ENCODE measurements around the gene U2AF2.
A peak's percentile ranks its signal among the peaks of the same experiment; 100 is the strongest.

U2AF2 gene

GRCh38 chr19:55677572-55678028 is 22.8 kb downstream of the U2AF2 start:
- DNase-seq = no peak

- DNase-seq = no peak
Observed at GRCh38 chr19:55678121-55678671, 23.4 kb downstream of the U2AF2 start.

- DNase-seq = peak in 1 of 2 experiments; percentile 35
Observed at GRCh38 chr19:55679343-55680257, 24.8 kb downstream of the U2AF2 start.

- DNase-seq = no peak
Observed at GRCh38 chr19:55680339-55681130, 25.7 kb downstream of the U2AF2 start.

- no peak for DNase-seq
Observed at GRCh38 chr19:55681131-55682092, 26.6 kb downstream of the U2AF2 start.

GRCh38 chr19:55683449-55684261 is 28.8 kb downstream of the U2AF2 start:
- DNase-seq = no peak

- DNase-seq = no peak
Observed at GRCh38 chr19:55684946-55685681, 30.3 kb downstream of the U2AF2 start.

GRCh38 chr19:55685776-55686175 is 30.9 kb downstream of the U2AF2 start:
- no peak for DNase-seq

- no peak for DNase-seq
Observed at GRCh38 chr19:55686311-55687050, 31.6 kb downstream of the U2AF2 start.

- DNase-seq = no peak
Observed at GRCh38 chr19:55687281-55688201, 32.7 kb downstream of the U2AF2 start.

- DNase-seq = no peak
Observed at GRCh38 chr19:55688422-55689218, 33.8 kb downstream of the U2AF2 start.

- DNase-seq = no peak
Observed at GRCh38 chr19:55689411-55690108, 34.7 kb downstream of the U2AF2 start.

GRCh38 chr19:55690109-55690768 is 35.4 kb downstream of the U2AF2 start:
- no peak for DNase-seq

- no peak for DNase-seq
Observed at GRCh38 chr19:55690769-55691545, 36.1 kb downstream of the U2AF2 start.

GRCh38 chr19:55691561-55692481 is 37.0 kb downstream of the U2AF2 start:
- no peak for DNase-seq
